K562 (cell line): ENCODE data around the gene TJAP1. TPM values are rescaled to one million over a fixed set of nuclear protein-coding genes. Genes with fewer than 3 reads are reported as not detected.
A peak's percentile ranks its signal among the peaks of the same experiment; 100 is the strongest.

ENCODE experiments used
- ATAC-seq: fragments of 200-7000 bp; cut with Tn5 transposase; 3 replicates; pipeline ENCODE4 v1.9.1; 2020; ENCODE audit warnings: moderate library complexity
- BruUV-seq: library from RNA; stranded (reverse); fragments of 400-500 nt; replicated peaks from 2 replicates; lab custom pipeline; 2021; lab: Mats Ljungman, UMichigan
- CTCF ChIA-PET: fragments of 300-600 bp; formaldehyde crosslinking; extraction: SDS; loops from one replicate; lab custom pipeline; 2021; ENCODE audit warnings: low intra/inter-chr PET ratio; lab: Yijun Ruan, JAX
- POLR2A ChIA-PET: fragments of 300-600, 350-650 bp; sonication (Branson Sonifier 250); formaldehyde crosslinking; extraction: SDS; loops from one replicate; lab custom pipeline; 2021; ENCODE audit warnings: antibody characterized with exemption, inconsistent platforms; lab: Yijun Ruan, JAX
- DNase-seq, 4 experiments: peaks; one replicate each; pipeline versions ENCODE4 v3.0.0 to v3.0.0-alpha.2; 2011 to 2018; ENCODE audit warnings: low spot score in 3 of 4, mixed read lengths in 3 of 4; ENCODE audit errors: extremely low read depth in 1 of 4
- FAIRE-seq: peaks from 2 replicates; lab custom pipeline; 2011; peaks lifted over from hg19 to GRCh38; lab: Jason Lieb, UNC
- H2AFZ ChIP-seq: 2 replicates; pipeline ENCODE4 v1.6.0; 2011; ENCODE audit warnings: low read depth, low read length, control low read depth, inconsistent platforms
- H3K27ac ChIP-seq: fragments of 200-600 bp; 3 replicates; pipeline ENCODE4 v1.8.0; 2011; ENCODE audit warnings: low read depth, mild to moderate bottlenecking, control low read depth, inconsistent platforms, low read length, moderate library complexity, mixed read lengths; ENCODE audit errors: extremely low read depth
- H3K27me3 ChIP-seq, 2 experiments: fragments of 300-600 bp in 1 of 2; 2 replicates in 1 of 2; 3 replicates in 1 of 2; pipeline versions ENCODE4 v1.6.0 to v1.8.0; 2011; ENCODE audit warnings: inconsistent platforms in 2 of 2, low read length in 2 of 2, mild to moderate bottlenecking in 1 of 2, mixed read lengths in 1 of 2, moderate library complexity in 1 of 2; ENCODE audit not compliant: control insufficient read depth in 2 of 2, insufficient read depth in 2 of 2
- H3K36me3 ChIP-seq: fragments of 300-600 bp; 3 replicates; pipeline ENCODE4 v1.8.0; 2011; ENCODE audit warnings: mild to moderate bottlenecking, low read length, inconsistent platforms; ENCODE audit not compliant: control insufficient read depth, insufficient read depth
- H3K4me1 ChIP-seq, 2 experiments: fragments of 200-600 bp in 1 of 2; replicated peaks in 1 of 2; 2 replicates in 1 of 2; 3 replicates in 1 of 2; pipeline versions ENCODE4 v1.5.1 to v1.8.0; 2011; ENCODE audit warnings: inconsistent platforms in 2 of 2, low read length in 2 of 2, mild to moderate bottlenecking in 1 of 2, mixed read lengths in 1 of 2, moderate library complexity in 1 of 2; ENCODE audit not compliant: control insufficient read depth in 2 of 2, insufficient read depth in 2 of 2
- H3K4me2 ChIP-seq: 2 replicates; pipeline ENCODE4 v1.6.1; 2011; ENCODE audit warnings: low read length, control low read depth, inconsistent platforms, mixed read lengths; ENCODE audit not compliant: insufficient read depth
- H3K4me3 ChIP-seq: fragments of 200-600 bp; sonication (generic), shearing (Covaris generic); 2 replicates; pipeline ENCODE4 v1.5.1; 2016; ENCODE audit warnings: control low read depth, inconsistent platforms
- H3K79me2 ChIP-seq: fragments of 200-600 bp; 3 replicates; pipeline ENCODE4 v1.8.0; 2011; ENCODE audit warnings: low read length, inconsistent platforms; ENCODE audit not compliant: control insufficient read depth, insufficient read depth
- H3K9ac ChIP-seq, 2 experiments: 2 replicates each; pipeline versions ENCODE4 v1.6.0 to v1.6.1; 2011; ENCODE audit warnings: low read depth in 2 of 2, low read length in 2 of 2, control low read depth in 1 of 2, inconsistent platforms in 1 of 2, mild to moderate bottlenecking in 1 of 2, mixed read lengths in 1 of 2; ENCODE audit not compliant: insufficient read depth in 1 of 2
- H3K9me1 ChIP-seq: one replicate; pipeline ENCODE4 v1.6.0; 2011; ENCODE audit warnings: inconsistent platforms, mild to moderate bottlenecking, low read length, moderate library complexity; ENCODE audit not compliant: control insufficient read depth, insufficient read depth
- H3K9me3 ChIP-seq: replicated peaks from 2 replicates; pipeline ENCODE4 v1.5.1; 2011; ENCODE audit warnings: low read depth, low read length, inconsistent platforms; ENCODE audit not compliant: control insufficient read depth, insufficient read depth
- H4K20me1 ChIP-seq: replicated peaks from 2 replicates; pipeline ENCODE4 v1.6.1; 2011; ENCODE audit warnings: low read length, inconsistent platforms, mixed read lengths; ENCODE audit not compliant: control insufficient read depth, insufficient read depth
- DACH1 ChIP-seq: fragments of 450-650 bp; IDR thresholded peaks from 2 replicates; pipeline ENCODE4 v1.6.1; 2018; ENCODE audit not compliant: partially characterized antibody
- FOXM1 ChIP-seq, 2 experiments: fragments of 450-650 bp in 1 of 2; sonication (generic) in 1 of 2; formaldehyde crosslinking in 1 of 2; IDR thresholded peaks; 2 replicates each; pipeline versions ENCODE4 v1.6.1 to v1.9.0; 2017 to 2022; ENCODE audit warnings: low read depth in 2 of 2, mild to moderate bottlenecking in 2 of 2, missing genetic modification reagents in 1 of 2, moderate library complexity in 1 of 2
- GABPA ChIP-seq: fragments of 200-800 bp; sonication (Bioruptor generic); conservative IDR thresholded peaks from 2 replicates; pipeline ENCODE4 v1.6.1; 2016; ENCODE audit warnings: low read depth, missing genetic modification characterization, missing compliant biosample characterization
- NONO ChIP-seq, 2 experiments: fragments of 200-400 bp in 1 of 2; fragments of 450-650 bp in 1 of 2; formaldehyde crosslinking in 1 of 2; IDR thresholded peaks; 2 replicates each; pipeline ENCODE4 v1.6.1; 2017; ENCODE audit warnings: low read depth in 2 of 2, mild to moderate bottlenecking in 2 of 2, moderate library complexity in 2 of 2, low read length in 1 of 2
- TGIF2 ChIP-seq: sonication (generic); formaldehyde crosslinking; IDR thresholded peaks from 2 replicates; pipeline ENCODE4 v1.8.1; 2022; ENCODE audit warnings: mild to moderate bottlenecking, missing genetic modification reagents, moderate library complexity
- ZNF253 ChIP-seq: fragments of 250-450 bp; sonication (Bioruptor Pico); conservative IDR thresholded peaks from 2 replicates; pipeline ENCODE4 v1.6.1; 2021; ENCODE audit warnings: mild to moderate bottlenecking
- ZNF699 ChIP-seq: fragments of 250-450 bp; sonication (Bioruptor Pico); IDR thresholded peaks from 2 replicates; pipeline ENCODE4 v1.8.0; 2021; ENCODE audit warnings: mild to moderate bottlenecking, moderate library complexity; ENCODE audit not compliant: insufficient replicate concordance
- WGBS: fragments of 100-300 bp; shearing (Covaris generic); methylation state at CpG from one replicate; pipeline ENCODE4 v1.1.6; 2016; ENCODE audit warnings: low coverage, mixed read lengths; ENCODE audit not compliant: insufficient coverage; ENCODE audit errors: missing lambda C conversion rate; 5-methylcytosine and 5-hydroxymethylcytosine counted together
- in situ Hi-C: fragments of 300-500 bp; cut with MboI; formaldehyde crosslinking; loops from 4 replicates; pipeline ENCODE4 v1.15.0; 2018; ENCODE audit warnings: inconsistent platforms, mixed read lengths
- intact Hi-C: fragments of 100-400 bp; cut with micrococcal nuclease; formaldehyde crosslinking; loops from 2 replicates; pipeline ENCODE4 v1.14.2; 2022
- polyA plus RNA-seq, 8 experiments: library from polyadenylated mRNA; depleted of rRNA in 4 of 8; stranded (reverse) in 5 of 8; unstranded in 3 of 8; fragments of >200 nt; fragmentation: Nextera tagmentation in 2 of 8; fragmentation: Illumina TruSeq in 1 of 8; extraction: Ambion mirVana in 2 of 8; extraction: Trizol in 1 of 8; gene quantifications; 2 replicates each; pipeline versions ENCODE4 v1.2.1 to v1.2.3, GENCODE V29; 2011 to 2014; ENCODE audit warnings: inconsistent platforms in 1 of 8, missing spikeins in 1 of 8
- total RNA-seq, 7 experiments: library from RNA; depleted of rRNA in 6 of 7; stranded (reverse); fragments of >200 nt in 6 of 7; fragmentation: Illumina TruSeq in 2 of 7; extraction: Trizol in 2 of 7; gene quantifications; 2 replicates each; pipeline versions ENCODE4 v1.2.1 to v1.2.3, GENCODE V29; 2011 to 2021; ENCODE audit warnings: low replicate concordance in 1 of 7
- TF ChIP-seq, protein P1 (sequence below): fragments of 450-650 bp; conservative IDR thresholded peaks from 2 replicates; pipeline ENCODE4 v1.6.1; 2016; ENCODE audit warnings: missing genetic modification characterization, low read depth, mild to moderate bottlenecking, control low read depth, missing compliant biosample characterization
- TF ChIP-seq, protein P2 (sequence below): IDR thresholded peaks from 2 replicates; pipeline ENCODE4 v1.6.1; 2016; ENCODE audit warnings: missing genetic modification characterization, missing compliant biosample characterization
- TF ChIP-seq, protein P3 (sequence below): fragments of 250-450 bp; sonication (Bioruptor Pico); IDR thresholded peaks from 2 replicates; pipeline ENCODE4 v1.6.1; 2021; ENCODE audit warnings: mild to moderate bottlenecking
- TF ChIP-seq, protein P4 (sequence below), 2 experiments: fragments of 250-450 bp in 1 of 2; fragments of 450-650 bp in 1 of 2; sonication (Bioruptor Pico) in 1 of 2; IDR thresholded peaks; 2 replicates each; pipeline versions ENCODE4 v1.6.1 to v1.8.0; 2016 to 2021; ENCODE audit warnings: mild to moderate bottlenecking in 2 of 2, moderate library complexity in 2 of 2, missing compliant biosample characterization in 1 of 2, missing genetic modification characterization in 1 of 2
- TF ChIP-seq, protein P5 (sequence below): fragments of 450-650 bp; IDR thresholded peaks from 2 replicates; pipeline ENCODE4 v1.6.1; 2016; ENCODE audit warnings: mild to moderate bottlenecking

TJAP1 gene
- total and polyA plus RNA-seq, 9 of the 15 experiments (the other 6 are each of a cell fraction or from before 2014, with no cell fraction given) = 0.06 to 35.8 (median 16.2) TPM

DNA sequence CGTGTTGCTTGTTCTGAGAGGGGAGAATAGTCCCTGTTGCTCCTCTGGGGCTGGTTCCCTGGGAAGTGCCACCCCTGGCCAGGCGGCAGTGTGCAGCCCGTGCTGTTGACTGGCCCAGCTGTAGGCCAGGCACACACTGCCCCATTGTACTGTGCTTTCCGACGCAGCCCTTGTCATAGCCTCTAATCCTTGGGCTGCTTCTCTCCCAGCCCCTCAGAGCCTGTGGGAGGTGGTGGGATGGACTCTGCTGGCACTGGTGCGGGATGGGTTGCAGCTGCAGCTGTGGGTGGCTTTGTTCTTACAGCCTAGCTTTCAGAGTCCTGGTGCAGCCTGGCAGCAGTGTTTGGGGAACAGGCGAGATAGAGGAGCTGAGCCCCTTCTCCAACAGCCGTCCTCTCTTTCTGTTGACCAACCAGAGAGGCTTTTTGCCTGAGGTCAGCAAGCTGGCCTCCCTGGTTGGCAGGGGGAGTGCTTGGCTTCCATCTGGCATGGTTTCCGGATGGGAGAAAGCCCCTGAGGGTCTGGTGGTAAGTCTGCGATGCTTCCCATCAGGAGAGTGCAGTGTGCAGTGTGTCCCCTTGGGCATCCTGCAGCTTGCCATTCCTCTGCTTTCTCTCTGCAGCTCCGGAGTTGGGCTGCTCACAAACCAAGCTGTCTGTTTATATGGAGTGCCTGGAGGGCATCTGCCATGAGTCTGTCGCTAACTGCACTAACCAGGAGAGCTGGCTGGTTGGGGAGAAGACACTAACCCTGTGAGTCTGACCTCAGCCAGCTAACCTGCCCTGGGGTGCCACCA is 12.1 kb downstream of the TJAP1 start:
- Histone ChIP-seq H4K20me1 (peaks cover 24% of the 10 kb centered on the region), H3K4me3 (no peak overlapping the region), H3K27me3 (no peaks in the 10 kb centered on the region), H3K79me2 (0 out of 3 replicates have a peak, but pooled peaks cover 3% of the 10 kb centered on the region), H3K9ac (peak overlapping the region in 1 of 2 experiments; percentile 68; a peak in 2 of 4 replicates), H3K4me1 (peaks cover 9 to 19% of the 10 kb centered on the region in 2 experiments), H3K9me1 (no peaks in the 10 kb centered on the region), H2AFZ (no peak overlapping the region), H3K36me3 (peaks cover 4% of the 10 kb centered on the region; the same call in 1 of the 3 replicates), H3K27ac (no peak overlapping the region), H3K9me3 (no peaks in the 10 kb centered on the region), H3K4me2 (no peak overlapping the region)
- ChIA-PET POLR2A (interaction anchor here (0.6 to 8.5 kb wide), 10 partner anchors 11 to 758 kb away, joined by 3 to 54 read pairs (median 3); partner anchors contain the start of genes DNPH1, KLHDC3, LRRC73 and MEA1), CTCF (no interaction called here)
- in situ Hi-C loops = loop anchor here (5.0 kb wide), 1 partner anchor 227 kb away; no protein-coding TSS in a partner anchor
- no peak for DNase-seq
- no peak for FAIRE-seq
- no TSS peak for BruUV-seq
- WGBS = 80% methylated on average over 12 of the region's 12 CpGs
- no peak for ATAC-seq
- intact Hi-C loops = no loop called here
- TF ChIP-seq DACH1 (no peak), ZNF699 (CRISPR knock-in tag) (no peak), GABPA (tag) (no peak), FOXM1 (IDR thresholded peaks at IDR 0.05; ENCODE audit: low read depth) (no peak), FOXM1 (CRISPR knock-in tag; IDR thresholded peaks at IDR 0.05; ENCODE audit: low read depth) (no peak), NONO (IDR thresholded peaks at IDR 0.05; ENCODE audit: low read depth in 2 of 2, low read length in 1 of 2) (no peak), ZNF253 (no peak), TGIF2 (CRISPR knock-in tag) (no peak)
- TF ChIP-seq, protein P1, sequence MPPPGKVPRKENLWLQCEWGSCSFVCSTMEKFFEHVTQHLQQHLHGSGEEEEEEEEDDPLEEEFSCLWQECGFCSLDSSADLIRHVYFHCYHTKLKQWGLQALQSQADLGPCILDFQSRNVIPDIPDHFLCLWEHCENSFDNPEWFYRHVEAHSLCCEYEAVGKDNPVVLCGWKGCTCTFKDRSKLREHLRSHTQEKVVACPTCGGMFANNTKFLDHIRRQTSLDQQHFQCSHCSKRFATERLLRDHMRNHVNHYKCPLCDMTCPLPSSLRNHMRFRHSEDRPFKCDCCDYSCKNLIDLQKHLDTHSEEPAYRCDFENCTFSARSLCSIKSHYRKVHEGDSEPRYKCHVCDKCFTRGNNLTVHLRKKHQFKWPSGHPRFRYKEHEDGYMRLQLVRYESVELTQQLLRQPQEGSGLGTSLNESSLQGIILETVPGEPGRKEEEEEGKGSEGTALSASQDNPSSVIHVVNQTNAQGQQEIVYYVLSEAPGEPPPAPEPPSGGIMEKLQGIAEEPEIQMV (tag) = no peak
- TF ChIP-seq, protein P2, sequence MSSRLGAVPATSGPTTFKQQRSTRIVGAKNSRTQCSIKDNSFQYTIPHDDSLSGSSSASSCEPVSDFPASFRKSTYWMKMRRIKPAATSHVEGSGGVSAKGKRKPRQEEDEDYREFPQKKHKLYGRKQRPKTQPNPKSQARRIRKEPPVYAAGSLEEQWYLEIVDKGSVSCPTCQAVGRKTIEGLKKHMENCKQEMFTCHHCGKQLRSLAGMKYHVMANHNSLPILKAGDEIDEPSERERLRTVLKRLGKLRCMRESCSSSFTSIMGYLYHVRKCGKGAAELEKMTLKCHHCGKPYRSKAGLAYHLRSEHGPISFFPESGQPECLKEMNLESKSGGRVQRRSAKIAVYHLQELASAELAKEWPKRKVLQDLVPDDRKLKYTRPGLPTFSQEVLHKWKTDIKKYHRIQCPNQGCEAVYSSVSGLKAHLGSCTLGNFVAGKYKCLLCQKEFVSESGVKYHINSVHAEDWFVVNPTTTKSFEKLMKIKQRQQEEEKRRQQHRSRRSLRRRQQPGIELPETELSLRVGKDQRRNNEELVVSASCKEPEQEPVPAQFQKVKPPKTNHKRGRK = no peak
- TF ChIP-seq, protein P3, sequence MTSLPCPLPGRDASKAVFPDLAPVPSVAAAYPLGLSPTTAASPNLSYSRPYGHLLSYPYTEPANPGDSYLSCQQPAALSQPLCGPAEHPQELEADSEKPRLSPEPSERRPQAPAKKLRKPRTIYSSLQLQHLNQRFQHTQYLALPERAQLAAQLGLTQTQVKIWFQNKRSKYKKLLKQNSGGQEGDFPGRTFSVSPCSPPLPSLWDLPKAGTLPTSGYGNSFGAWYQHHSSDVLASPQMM (CRISPR knock-in tag) = no peak
- TF ChIP-seq, protein P4, sequence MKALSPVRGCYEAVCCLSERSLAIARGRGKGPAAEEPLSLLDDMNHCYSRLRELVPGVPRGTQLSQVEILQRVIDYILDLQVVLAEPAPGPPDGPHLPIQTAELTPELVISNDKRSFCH (CRISPR knock-in tag; IDR thresholded peaks at IDR 0.05) = no peak
- TF ChIP-seq, protein P4 (tag; IDR thresholded peaks at IDR 0.05) = no peak
- TF ChIP-seq, protein P5, sequence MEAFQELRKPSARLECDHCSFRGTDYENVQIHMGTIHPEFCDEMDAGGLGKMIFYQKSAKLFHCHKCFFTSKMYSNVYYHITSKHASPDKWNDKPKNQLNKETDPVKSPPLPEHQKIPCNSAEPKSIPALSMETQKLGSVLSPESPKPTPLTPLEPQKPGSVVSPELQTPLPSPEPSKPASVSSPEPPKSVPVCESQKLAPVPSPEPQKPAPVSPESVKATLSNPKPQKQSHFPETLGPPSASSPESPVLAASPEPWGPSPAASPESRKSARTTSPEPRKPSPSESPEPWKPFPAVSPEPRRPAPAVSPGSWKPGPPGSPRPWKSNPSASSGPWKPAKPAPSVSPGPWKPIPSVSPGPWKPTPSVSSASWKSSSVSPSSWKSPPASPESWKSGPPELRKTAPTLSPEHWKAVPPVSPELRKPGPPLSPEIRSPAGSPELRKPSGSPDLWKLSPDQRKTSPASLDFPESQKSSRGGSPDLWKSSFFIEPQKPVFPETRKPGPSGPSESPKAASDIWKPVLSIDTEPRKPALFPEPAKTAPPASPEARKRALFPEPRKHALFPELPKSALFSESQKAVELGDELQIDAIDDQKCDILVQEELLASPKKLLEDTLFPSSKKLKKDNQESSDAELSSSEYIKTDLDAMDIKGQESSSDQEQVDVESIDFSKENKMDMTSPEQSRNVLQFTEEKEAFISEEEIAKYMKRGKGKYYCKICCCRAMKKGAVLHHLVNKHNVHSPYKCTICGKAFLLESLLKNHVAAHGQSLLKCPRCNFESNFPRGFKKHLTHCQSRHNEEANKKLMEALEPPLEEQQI = no peak
